Activated naive CD8-positive, alpha-beta T cell (primary cell): ENCODE measurements around the gene KIAA0513.
"Not testable (repeated sequence)": the region's sequence is repeated elsewhere in the genome, so short reads cannot be mapped to it uniquely, and the experiment has no call there.

Experiments
- H3K27ac Mint-ChIP-seq: one replicate; pipeline ENCODE4 v1.8.0; 2021; ENCODE audit warnings: mixed read lengths
- H3K27me3 Mint-ChIP-seq: one replicate; pipeline ENCODE4 v1.8.0; 2021; ENCODE audit warnings: mixed read lengths
- H3K36me3 Mint-ChIP-seq: one replicate; pipeline ENCODE4 v1.8.0; 2021; ENCODE audit warnings: mixed read lengths
- H3K4me1 Mint-ChIP-seq: one replicate; pipeline ENCODE4 v1.8.0; 2021; ENCODE audit warnings: low read depth, mixed read lengths
- H3K4me3 Mint-ChIP-seq: one replicate; pipeline ENCODE4 v1.8.0; 2021; ENCODE audit warnings: mild to moderate bottlenecking, mixed read lengths
- H3K9me3 Mint-ChIP-seq: one replicate; pipeline ENCODE4 v1.8.0; 2021; ENCODE audit warnings: low read depth, mixed read lengths

Gene KIAA0513

DNA sequence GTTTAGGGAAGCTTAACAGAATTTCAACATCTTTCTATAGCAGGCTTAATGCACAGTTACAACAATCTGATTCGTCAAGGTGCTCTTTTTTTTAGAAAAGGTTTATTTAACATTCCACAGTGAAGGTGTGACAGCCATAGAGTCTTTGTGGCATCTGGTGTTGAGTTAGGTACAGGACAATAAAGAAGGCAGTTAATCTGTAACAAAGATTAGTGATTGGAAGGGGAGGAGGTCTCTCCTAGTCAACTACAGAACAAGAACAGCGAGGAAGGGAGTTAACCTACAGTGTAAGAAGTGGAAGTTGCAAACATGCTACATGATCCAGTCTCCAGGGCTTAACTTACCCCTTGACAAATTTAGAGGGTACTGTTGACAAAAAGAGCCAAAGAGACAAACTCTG lies 13.3 kb upstream of the KIAA0513 start:
- peaks cover 34% of the 10 kb centered on the region for H3K4me1 Mint-ChIP-seq
- H3K27ac Mint-ChIP-seq, result no peak overlapping the region
- no peak overlapping the region for H3K4me3 Mint-ChIP-seq

DNA sequence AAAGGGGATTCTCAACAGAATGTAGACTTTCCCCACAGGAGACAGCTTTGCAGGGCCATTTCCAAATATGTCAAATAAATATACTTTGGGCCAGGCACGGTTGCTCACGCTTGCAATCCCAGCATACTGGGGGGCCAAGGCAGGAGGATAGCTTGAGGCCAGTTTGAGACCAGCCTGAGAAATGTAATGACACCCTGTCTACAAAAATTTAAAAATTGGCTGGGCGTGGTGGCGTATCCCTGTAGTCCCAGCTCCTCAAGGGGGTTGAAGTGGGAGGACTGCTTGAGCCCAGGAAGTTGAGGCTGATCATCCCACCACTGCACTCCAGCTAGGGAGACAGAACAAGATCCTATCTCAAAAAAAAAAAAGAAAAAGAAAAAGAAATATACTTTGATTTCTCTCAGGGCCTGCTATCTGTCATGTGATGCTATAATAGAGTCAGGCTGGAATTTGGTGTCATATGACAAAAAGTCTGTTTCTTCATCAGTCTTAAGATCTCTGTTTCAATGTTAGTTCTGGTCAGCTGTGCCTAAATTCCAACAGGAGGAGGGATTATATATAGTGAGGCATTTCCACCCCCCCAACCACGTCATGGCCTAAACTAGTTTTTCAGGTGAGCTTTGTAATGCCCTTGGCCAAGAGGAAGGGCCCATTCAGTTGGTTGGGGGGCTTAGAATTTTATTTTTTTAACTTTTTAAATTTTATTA lies 12.0 kb upstream of the KIAA0513 start:
- Mint-ChIP-seq H3K9me3 (no peaks in the 10 kb centered on the region), H3K27ac (no peak overlapping the region), H3K4me1 (peaks cover 23% of the 10 kb centered on the region), H3K4me3 (no peak overlapping the region), H3K27me3 (no peaks in the 10 kb centered on the region), H3K36me3 (no peaks in the 10 kb centered on the region)

More for the DNA sequence above, 13.3 kb upstream of the KIAA0513 start:
- Mint-ChIP-seq H3K36me3 (no peaks in the 10 kb centered on the region), H3K9me3 (no peaks in the 10 kb centered on the region), H3K27me3 (no peaks in the 10 kb centered on the region)

DNA sequence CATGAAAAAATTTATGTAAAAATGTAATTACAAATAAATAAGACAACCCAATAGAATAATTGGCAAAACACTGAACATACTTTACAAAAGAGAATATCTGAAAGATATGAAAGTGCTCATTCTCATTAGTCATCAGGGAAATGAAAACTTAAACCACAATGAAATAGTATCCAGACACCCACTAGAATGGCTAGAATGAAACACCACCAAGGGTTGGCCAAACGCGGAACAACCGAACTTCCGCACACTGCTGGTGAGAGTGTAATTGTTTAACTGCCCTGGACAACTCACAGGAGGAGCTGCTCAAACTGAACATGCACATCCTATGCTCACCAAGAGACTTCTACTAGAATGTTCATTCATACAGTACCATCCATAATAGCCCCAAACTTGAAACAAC lies 10.4 kb upstream of the KIAA0513 start:
- Mint-ChIP-seq H3K27me3 (no peaks in the 10 kb centered on the region), H3K4me3 (peak overlapping the region; percentile 23), H3K27ac (no peak overlapping the region), H3K36me3 (no peaks in the 10 kb centered on the region), H3K4me1 (peaks cover 18% of the 10 kb centered on the region), H3K9me3 (no peaks in the 10 kb centered on the region)

DNA sequence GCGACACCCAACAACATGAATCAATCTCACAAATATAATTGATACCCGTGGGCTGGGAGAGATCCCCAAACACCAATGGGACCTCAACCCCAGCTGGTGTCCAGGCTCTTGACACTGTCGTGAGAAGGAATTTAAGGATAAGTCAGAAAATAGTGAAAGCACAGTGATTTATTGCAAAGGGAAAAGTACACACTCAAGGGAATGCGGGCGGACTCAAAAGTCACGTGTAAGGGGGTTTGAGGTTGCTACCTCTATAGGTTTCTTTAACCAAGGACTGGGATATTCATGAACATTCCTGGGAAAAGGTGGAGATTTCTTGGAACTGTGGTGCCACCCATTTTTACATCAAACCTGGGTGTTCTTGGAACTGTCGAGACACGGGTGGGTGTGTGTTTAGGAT lies 10.0 kb upstream of the KIAA0513 start:
- no peaks in the 10 kb centered on the region for H3K9me3 Mint-ChIP-seq
- H3K4me1 Mint-ChIP-seq, result peaks cover 16% of the 10 kb centered on the region
- H3K4me3 Mint-ChIP-seq, result no peak overlapping the region
- no peaks in the 10 kb centered on the region for H3K36me3 Mint-ChIP-seq
- H3K27me3 Mint-ChIP-seq, result no peaks in the 10 kb centered on the region
- H3K27ac Mint-ChIP-seq, result peak overlapping the region; percentile 54

DNA sequence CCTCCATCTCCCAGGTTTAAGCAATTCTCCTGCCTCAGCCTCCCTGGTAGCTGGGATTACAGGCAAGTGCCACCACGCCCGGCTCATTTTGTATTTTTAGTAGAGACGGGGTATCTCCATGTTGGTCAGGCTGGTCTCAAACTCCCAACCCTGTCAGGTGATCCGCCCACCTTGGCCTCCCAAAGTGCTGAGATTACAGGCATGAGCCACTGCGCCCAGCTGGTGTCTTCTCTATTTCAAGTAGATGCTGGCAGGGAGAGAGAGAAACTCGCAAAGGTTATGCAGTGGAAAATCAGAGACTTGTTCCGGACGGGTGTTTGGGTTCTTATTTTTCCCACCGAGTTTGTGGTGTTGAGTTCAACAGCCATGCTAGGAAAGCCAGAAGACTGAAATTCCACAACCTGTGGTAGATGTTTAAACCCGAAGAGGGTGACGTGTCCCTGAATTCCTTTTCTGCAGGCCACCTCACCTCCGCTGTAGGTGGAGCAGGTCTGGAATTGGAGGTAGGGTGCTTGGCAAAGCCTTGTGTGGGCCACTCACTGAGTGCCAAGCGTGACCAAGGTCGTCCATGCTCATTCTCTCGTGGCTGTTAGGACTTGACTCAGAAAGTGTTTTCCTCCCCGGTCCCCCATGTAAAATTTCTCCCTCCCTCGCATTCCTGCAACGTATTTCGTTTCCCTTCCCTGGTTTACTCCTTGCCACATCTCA lies 8.9 kb upstream of the KIAA0513 start:
- Mint-ChIP-seq H3K27me3 (no peaks in the 10 kb centered on the region), H3K4me3 (no peak overlapping the region), H3K9me3 (no peaks in the 10 kb centered on the region), H3K4me1 (peaks cover 16% of the 10 kb centered on the region), H3K27ac (no peak overlapping the region), H3K36me3 (no peaks in the 10 kb centered on the region)

DNA sequence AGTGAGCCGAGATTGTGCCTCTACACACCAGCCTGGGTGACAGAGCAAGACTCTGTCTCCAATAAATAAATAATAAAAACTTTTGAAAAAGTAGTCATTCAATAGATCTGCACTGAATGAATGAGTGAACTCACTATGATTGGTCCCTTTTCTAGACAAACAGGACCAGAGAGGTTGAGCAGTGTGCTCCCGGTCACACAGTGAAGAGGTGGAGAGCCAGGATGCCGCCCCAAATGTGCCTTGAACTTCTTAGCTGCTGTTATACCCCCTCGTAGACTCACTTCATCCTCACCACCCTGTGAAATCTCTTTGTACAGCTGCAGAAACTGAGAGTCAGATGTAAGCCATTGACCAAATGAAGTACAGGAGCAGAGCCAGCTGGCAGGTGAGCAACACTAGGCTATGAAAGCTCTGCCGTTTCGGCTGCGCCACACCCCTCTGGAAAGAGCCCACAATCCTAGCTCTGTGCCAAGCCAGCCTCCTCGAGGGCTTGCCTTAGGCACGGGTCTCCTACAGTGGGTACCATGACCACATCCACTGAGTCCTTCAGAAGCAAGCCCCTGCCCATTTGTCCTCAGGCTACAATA lies 7.8 kb upstream of the KIAA0513 start:
- no peak overlapping the region for H3K4me3 Mint-ChIP-seq
- no peaks in the 10 kb centered on the region for H3K9me3 Mint-ChIP-seq
- no peak overlapping the region for H3K27ac Mint-ChIP-seq
- H3K36me3 Mint-ChIP-seq, result no peaks in the 10 kb centered on the region
- H3K27me3 Mint-ChIP-seq, result no peaks in the 10 kb centered on the region
- H3K4me1 Mint-ChIP-seq, result peaks cover 14% of the 10 kb centered on the region

DNA sequence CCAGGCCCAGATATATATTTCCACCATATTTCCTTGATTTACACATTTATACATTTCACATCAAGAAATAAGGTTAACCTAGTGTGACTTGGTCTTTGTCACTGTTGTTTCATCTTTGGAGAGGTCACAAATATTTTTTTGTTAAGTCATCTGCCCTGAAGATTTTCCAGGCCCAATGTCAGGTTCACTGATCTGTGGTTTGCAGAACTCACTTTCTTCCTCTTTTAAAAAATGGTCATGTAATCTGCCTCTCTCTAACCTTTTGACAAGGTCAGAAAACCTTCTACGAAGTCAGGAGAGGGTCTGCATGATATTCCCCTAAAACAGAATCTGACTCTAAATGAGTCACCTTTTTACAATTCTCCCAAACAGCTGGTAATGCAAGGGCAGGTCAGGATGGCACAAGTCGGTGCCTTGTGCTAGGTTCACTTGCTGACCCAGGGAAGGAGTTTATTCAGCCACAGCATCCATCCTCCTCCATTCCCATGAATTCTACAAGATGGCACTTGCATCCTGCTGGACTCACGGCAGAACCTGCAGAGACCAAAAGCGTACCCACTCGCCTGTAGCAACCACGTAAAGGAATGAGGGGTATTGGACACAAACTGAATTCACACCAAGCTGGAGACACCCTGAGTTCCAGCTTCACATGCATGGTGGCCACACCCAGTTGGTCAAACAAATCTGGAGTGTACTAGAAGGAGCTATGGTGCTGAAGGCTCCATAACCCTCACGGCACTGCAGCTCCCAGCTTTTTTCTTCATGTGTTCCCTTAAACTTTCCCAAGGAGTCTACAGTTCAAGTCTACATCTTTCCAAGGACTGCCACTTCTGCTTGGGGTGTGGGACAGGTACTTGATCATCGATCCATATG lies 1.6 kb upstream of the KIAA0513 start:
- Mint-ChIP-seq H3K4me1 (peaks cover 37% of the 10 kb centered on the region), H3K9me3 (no peaks in the 10 kb centered on the region), H3K4me3 (peak overlapping the region; percentile 88), H3K36me3 (no peaks in the 10 kb centered on the region), H3K27me3 (no peaks in the 10 kb centered on the region), H3K27ac (peak overlapping the region; percentile 54)

DNA sequence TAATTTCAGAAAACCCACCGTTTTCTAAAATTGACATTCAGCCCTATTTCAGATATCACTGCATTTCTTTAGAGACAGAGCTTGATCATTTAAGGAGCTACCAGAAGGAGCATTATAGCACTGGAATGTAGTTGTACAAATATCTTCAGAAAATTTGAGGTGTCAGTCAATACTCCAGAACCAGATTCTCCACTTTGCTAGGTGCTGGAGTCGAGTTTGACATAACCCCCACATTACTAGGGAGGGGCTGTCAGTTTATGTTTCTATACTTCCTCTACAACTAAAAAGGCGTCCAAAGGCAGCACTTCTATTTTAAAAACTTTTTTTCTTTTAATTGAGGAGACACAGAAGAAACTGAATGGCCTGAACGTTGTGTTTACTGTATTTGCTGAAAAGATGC lies 892 bp upstream of the KIAA0513 start:
- Mint-ChIP-seq H3K4me1 (peaks cover 40% of the 10 kb centered on the region), H3K27me3 (no peaks in the 10 kb centered on the region), H3K36me3 (peaks cover 4% of the 10 kb centered on the region), H3K9me3 (no peaks in the 10 kb centered on the region), H3K4me3 (peak overlapping the region; percentile 88), H3K27ac (peak overlapping the region; percentile 66)

DNA sequence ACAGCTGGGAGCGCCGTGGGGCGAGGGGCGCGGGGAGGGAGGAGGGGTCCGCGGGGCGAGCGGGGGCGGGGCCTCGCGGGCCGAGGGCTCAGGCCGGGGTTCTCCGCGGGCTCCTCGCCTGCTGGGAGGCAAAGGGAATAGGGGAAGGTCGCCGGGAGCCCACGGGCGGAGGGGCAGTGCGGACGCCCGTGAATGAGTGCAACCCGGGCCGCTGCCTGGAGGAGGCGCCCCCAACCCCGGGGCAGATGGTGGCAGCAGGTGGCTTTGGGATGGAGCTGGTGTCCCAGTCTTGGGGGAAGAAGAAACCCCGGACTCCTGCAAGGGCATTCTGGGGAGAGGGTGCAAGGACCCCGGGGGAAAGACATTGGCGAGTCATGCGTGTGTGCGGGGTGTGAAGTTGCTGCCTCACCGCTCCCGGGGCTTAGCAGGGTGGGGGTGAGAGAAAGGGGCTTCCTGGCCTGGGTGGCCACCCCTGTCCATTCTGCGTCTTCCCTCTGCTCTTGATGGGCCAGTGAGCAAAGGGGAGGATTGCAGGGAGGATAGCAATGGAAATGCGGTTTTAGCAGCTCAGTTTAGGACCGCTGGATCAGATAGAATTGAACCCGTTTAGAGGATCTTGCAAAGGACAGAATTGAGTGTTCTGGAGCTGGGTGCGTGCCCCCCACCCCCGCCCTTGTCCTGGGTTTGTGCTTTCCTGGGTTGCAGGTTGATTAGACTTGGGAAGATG lies 526 bp downstream of the KIAA0513 start:
- Mint-ChIP-seq H3K4me1 (peaks cover 40% of the 10 kb centered on the region), H3K9me3 (no peaks in the 10 kb centered on the region), H3K27me3 (no peaks in the 10 kb centered on the region), H3K36me3 (peaks cover 5% of the 10 kb centered on the region), H3K4me3 (peak overlapping the region; percentile 93), H3K27ac (peak overlapping the region; percentile 95)

DNA sequence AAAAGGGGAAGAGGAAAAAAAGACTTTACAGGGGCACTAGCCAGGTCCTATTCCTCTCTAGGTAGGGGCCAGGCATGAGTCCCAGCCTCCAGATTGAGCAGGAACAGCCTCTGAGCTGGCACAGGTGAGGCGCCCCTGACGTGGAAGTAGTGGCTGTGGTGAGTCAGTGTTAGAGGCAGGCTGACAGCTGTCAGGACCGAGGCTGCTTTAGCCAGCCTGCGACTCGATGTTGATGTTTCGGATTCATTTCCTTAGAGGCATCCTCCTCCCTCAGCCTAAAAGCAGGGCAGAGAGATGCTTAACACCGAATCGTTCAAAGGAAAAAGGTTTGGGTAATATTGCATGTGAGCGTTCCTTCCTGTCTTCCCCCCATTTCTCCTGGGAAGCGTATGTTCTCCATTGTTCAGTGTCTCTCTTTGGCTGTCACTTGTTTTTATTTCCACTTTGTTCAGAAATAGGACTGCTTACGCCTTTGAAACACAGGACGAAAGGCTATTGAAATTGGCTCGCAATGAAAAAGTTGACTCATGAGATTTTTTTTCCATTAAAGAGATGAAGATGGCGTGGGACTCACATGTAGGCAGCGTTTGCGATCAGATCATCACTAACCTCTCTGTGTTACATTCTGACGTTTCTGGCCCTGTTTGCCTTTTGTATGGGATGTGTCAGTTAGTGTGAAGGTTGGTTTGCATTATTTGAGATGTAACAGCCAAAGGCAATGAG lies 1.3 kb downstream of the KIAA0513 start:
- Mint-ChIP-seq H3K4me3 (peak overlapping the region; percentile 93), H3K27ac (peak overlapping the region; percentile 95), H3K9me3 (no peaks in the 10 kb centered on the region), H3K27me3 (no peaks in the 10 kb centered on the region), H3K4me1 (peaks cover 40% of the 10 kb centered on the region), H3K36me3 (peaks cover 5% of the 10 kb centered on the region)

DNA sequence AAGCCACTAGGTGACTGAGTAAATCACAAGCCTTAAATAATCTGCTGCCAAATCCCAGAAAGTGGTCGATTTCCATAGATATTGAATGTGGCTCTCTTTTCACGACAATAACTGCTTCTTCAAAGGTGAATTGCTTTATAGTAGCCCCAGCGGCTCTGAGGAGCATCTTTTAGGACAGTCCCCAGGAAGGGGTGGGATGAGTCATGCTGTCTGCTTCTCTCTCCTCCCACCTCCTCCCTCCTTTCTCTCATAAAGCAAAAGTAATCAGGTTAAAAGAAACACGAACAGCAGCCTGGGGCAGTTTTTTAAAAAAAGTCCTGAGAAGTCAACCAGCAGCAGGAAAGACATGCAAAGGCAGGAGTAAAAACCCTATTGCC lies 1.8 kb downstream of the KIAA0513 start:
- H3K27ac Mint-ChIP-seq, result peak overlapping the region; percentile 95
- no peaks in the 10 kb centered on the region for H3K9me3 Mint-ChIP-seq
- no peaks in the 10 kb centered on the region for H3K27me3 Mint-ChIP-seq
- H3K4me3 Mint-ChIP-seq, result peak overlapping the region; percentile 93
- peaks cover 5% of the 10 kb centered on the region for H3K36me3 Mint-ChIP-seq
- peaks cover 40% of the 10 kb centered on the region for H3K4me1 Mint-ChIP-seq

DNA sequence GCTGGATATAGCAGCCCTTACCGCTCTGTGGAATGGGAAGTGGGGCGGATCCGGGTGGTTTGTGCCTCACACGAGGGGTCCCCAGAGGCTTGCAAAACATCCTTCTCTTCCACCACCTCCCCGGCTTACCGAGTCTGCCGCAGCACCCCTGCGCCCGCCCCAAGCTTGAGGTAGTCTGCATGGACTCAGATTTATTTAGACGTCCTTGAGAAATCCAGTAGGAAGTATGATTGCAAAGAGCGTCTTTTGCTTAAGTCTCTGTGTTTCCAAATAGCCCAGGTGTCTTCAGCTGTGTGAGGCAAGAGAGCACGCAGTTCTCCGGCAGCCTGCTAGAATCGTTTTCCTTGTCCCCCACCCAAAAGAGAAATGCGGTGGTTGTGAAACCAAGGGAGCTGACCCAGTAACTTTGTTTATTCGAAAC lies 2.4 kb downstream of the KIAA0513 start:
- Mint-ChIP-seq H3K27ac (peak overlapping the region; percentile 54), H3K4me3 (peak overlapping the region; percentile 47), H3K36me3 (peaks cover 5% of the 10 kb centered on the region), H3K4me1 (peaks cover 40% of the 10 kb centered on the region), H3K27me3 (no peaks in the 10 kb centered on the region), H3K9me3 (no peaks in the 10 kb centered on the region)

DNA sequence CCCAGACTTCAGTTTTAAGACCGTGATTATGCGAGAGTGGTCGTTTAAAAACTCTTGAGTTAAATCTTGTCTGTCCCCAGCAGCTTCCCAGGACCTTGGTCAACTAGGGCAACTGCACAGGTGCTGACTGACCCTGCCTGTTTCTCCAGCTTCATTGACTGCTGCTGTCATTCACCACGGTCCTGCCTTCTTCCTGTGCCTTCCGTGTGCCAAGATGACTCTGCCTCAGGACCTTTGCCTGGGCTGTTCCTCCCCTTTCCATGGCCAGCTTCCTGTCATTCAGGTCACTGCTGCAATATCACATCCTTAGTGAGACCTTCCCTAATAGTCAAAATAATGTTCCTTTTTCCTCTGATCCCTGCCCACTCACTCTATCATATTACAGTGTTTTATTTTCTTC lies 3.9 kb downstream of the KIAA0513 start:
- H3K9me3 Mint-ChIP-seq, result no peaks in the 10 kb centered on the region
- no peak overlapping the region for H3K4me3 Mint-ChIP-seq
- peaks cover 5% of the 10 kb centered on the region for H3K36me3 Mint-ChIP-seq
- no peaks in the 10 kb centered on the region for H3K27me3 Mint-ChIP-seq
- peak overlapping the region; percentile 37 for H3K27ac Mint-ChIP-seq
- H3K4me1 Mint-ChIP-seq, result peaks cover 40% of the 10 kb centered on the region

DNA sequence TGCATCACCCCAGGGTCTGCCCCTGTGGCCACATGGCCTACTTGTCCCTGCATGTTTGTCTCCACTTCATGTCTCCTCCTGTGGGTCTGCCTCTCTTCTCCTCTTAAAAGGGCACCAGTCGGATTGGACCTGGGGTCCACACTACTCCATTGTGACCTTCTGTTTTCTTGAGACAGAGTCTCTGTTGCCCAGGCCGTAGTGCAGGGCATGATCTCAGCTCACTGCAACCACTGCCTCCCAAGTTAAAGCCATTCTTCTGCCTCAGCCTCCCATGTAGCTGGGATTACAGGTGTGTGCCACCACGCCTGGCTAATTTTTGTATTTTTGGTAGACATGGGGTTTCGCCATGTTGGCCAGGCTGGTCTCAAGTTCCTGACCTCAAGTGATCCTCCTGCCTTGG lies 4.6 kb downstream of the KIAA0513 start:
- H3K4me1 Mint-ChIP-seq, result peaks cover 40% of the 10 kb centered on the region
- H3K27ac Mint-ChIP-seq, H3K36me3 Mint-ChIP-seq: not testable (repeated sequence)

More for the DNA sequence above, 4.6 kb downstream of the KIAA0513 start:
- not testable (repeated sequence) for H3K27me3 Mint-ChIP-seq, H3K9me3 Mint-ChIP-seq, H3K4me3 Mint-ChIP-seq
